K562 (cell line): ENCODE results near the gene SARS1. TPM values are rescaled to one million over a fixed set of nuclear protein-coding genes. Genes with fewer than 3 reads are reported as not detected.
A peak's percentile ranks its signal among the peaks of the same experiment; 100 is the strongest.

ENCODE experiments used
- ATAC-seq: fragments of 200-7000 bp; cut with Tn5 transposase; 3 replicates; pipeline ENCODE4 v1.9.1; 2020; ENCODE audit warnings: moderate library complexity
- BruUV-seq: library from RNA; stranded (reverse); fragments of 400-500 nt; replicated peaks from 2 replicates; lab custom pipeline; 2021; lab: Mats Ljungman, UMichigan
- CTCF ChIA-PET: fragments of 300-600 bp; formaldehyde crosslinking; extraction: SDS; loops from one replicate; lab custom pipeline; 2021; ENCODE audit warnings: low intra/inter-chr PET ratio; lab: Yijun Ruan, JAX
- POLR2A ChIA-PET: fragments of 300-600, 350-650 bp; sonication (Branson Sonifier 250); formaldehyde crosslinking; extraction: SDS; loops from one replicate; lab custom pipeline; 2021; ENCODE audit warnings: antibody characterized with exemption, inconsistent platforms; lab: Yijun Ruan, JAX
- DNase-seq, 4 experiments: peaks; one replicate each; pipeline versions ENCODE4 v3.0.0 to v3.0.0-alpha.2; 2011 to 2018; ENCODE audit warnings: low spot score in 3 of 4, mixed read lengths in 3 of 4; ENCODE audit errors: extremely low read depth in 1 of 4
- FAIRE-seq: peaks from 2 replicates; lab custom pipeline; 2011; peaks lifted over from hg19 to GRCh38; lab: Jason Lieb, UNC
- H2AFZ ChIP-seq: 2 replicates; pipeline ENCODE4 v1.6.0; 2011; ENCODE audit warnings: low read depth, low read length, control low read depth, inconsistent platforms
- H3K27ac ChIP-seq: fragments of 200-600 bp; 3 replicates; pipeline ENCODE4 v1.8.0; 2011; ENCODE audit warnings: low read depth, mild to moderate bottlenecking, control low read depth, inconsistent platforms, low read length, moderate library complexity, mixed read lengths; ENCODE audit errors: extremely low read depth
- H3K27me3 ChIP-seq, 2 experiments: fragments of 300-600 bp in 1 of 2; 2 replicates in 1 of 2; 3 replicates in 1 of 2; pipeline versions ENCODE4 v1.6.0 to v1.8.0; 2011; ENCODE audit warnings: inconsistent platforms in 2 of 2, low read length in 2 of 2, mild to moderate bottlenecking in 1 of 2, mixed read lengths in 1 of 2, moderate library complexity in 1 of 2; ENCODE audit not compliant: control insufficient read depth in 2 of 2, insufficient read depth in 2 of 2
- H3K36me3 ChIP-seq: fragments of 300-600 bp; 3 replicates; pipeline ENCODE4 v1.8.0; 2011; ENCODE audit warnings: mild to moderate bottlenecking, low read length, inconsistent platforms; ENCODE audit not compliant: control insufficient read depth, insufficient read depth
- H3K4me1 ChIP-seq, 2 experiments: fragments of 200-600 bp in 1 of 2; replicated peaks in 1 of 2; 2 replicates in 1 of 2; 3 replicates in 1 of 2; pipeline versions ENCODE4 v1.5.1 to v1.8.0; 2011; ENCODE audit warnings: inconsistent platforms in 2 of 2, low read length in 2 of 2, mild to moderate bottlenecking in 1 of 2, mixed read lengths in 1 of 2, moderate library complexity in 1 of 2; ENCODE audit not compliant: control insufficient read depth in 2 of 2, insufficient read depth in 2 of 2
- H3K4me2 ChIP-seq: 2 replicates; pipeline ENCODE4 v1.6.1; 2011; ENCODE audit warnings: low read length, control low read depth, inconsistent platforms, mixed read lengths; ENCODE audit not compliant: insufficient read depth
- H3K4me3 ChIP-seq: fragments of 200-600 bp; sonication (generic), shearing (Covaris generic); 2 replicates; pipeline ENCODE4 v1.5.1; 2016; ENCODE audit warnings: control low read depth, inconsistent platforms
- H3K79me2 ChIP-seq: fragments of 200-600 bp; 3 replicates; pipeline ENCODE4 v1.8.0; 2011; ENCODE audit warnings: low read length, inconsistent platforms; ENCODE audit not compliant: control insufficient read depth, insufficient read depth
- H3K9ac ChIP-seq, 2 experiments: 2 replicates each; pipeline versions ENCODE4 v1.6.0 to v1.6.1; 2011; ENCODE audit warnings: low read depth in 2 of 2, low read length in 2 of 2, control low read depth in 1 of 2, inconsistent platforms in 1 of 2, mild to moderate bottlenecking in 1 of 2, mixed read lengths in 1 of 2; ENCODE audit not compliant: insufficient read depth in 1 of 2
- H3K9me1 ChIP-seq: one replicate; pipeline ENCODE4 v1.6.0; 2011; ENCODE audit warnings: inconsistent platforms, mild to moderate bottlenecking, low read length, moderate library complexity; ENCODE audit not compliant: control insufficient read depth, insufficient read depth
- H3K9me3 ChIP-seq: replicated peaks from 2 replicates; pipeline ENCODE4 v1.5.1; 2011; ENCODE audit warnings: low read depth, low read length, inconsistent platforms; ENCODE audit not compliant: control insufficient read depth, insufficient read depth
- H4K20me1 ChIP-seq: replicated peaks from 2 replicates; pipeline ENCODE4 v1.6.1; 2011; ENCODE audit warnings: low read length, inconsistent platforms, mixed read lengths; ENCODE audit not compliant: control insufficient read depth, insufficient read depth
- ADNP ChIP-seq: fragments of 200-800 bp; sonication (Bioruptor generic); IDR thresholded peaks from 2 replicates; pipeline ENCODE4 v1.6.1; 2016; ENCODE audit warnings: missing genetic modification characterization, missing compliant biosample characterization
- EZH2 ChIP-seq: IDR thresholded peaks from 2 replicates; pipeline ENCODE4 v1.6.1; 2012; ENCODE audit warnings: low read depth, mild to moderate bottlenecking, inconsistent platforms, low read length, borderline replicate concordance
- NCOA1 ChIP-seq: fragments of 450-650 bp; IDR thresholded peaks from 2 replicates; pipeline ENCODE4 v1.6.1; 2016; ENCODE audit warnings: low read depth
- POLR2G ChIP-seq: fragments of 200-400 bp; formaldehyde crosslinking; IDR thresholded peaks from 2 replicates; pipeline ENCODE4 v1.6.1; 2017; ENCODE audit warnings: low read depth, mild to moderate bottlenecking, antibody characterized with exemption, low read length, moderate library complexity
- RFX1 ChIP-seq: fragments of 450-650 bp; IDR thresholded peaks from 2 replicates; pipeline ENCODE4 v1.6.1; 2016; ENCODE audit warnings: mild to moderate bottlenecking, moderate library complexity
- TAF7 ChIP-seq: fragments of 450-650 bp; IDR thresholded peaks from 2 replicates; pipeline ENCODE4 v1.6.1; 2016; ENCODE audit warnings: missing genetic modification characterization, missing compliant biosample characterization
- TGIF2 ChIP-seq: sonication (generic); formaldehyde crosslinking; IDR thresholded peaks from 2 replicates; pipeline ENCODE4 v1.8.1; 2022; ENCODE audit warnings: mild to moderate bottlenecking, missing genetic modification reagents, moderate library complexity
- WHSC1 ChIP-seq: IDR thresholded peaks from one replicate; pipeline ENCODE4 v1.6.1; 2012; ENCODE audit warnings: low read length, control low read depth, inconsistent platforms
- YY1 ChIP-seq, 3 experiments: IDR thresholded peaks; 2 replicates each; pipeline ENCODE4 v1.6.1; 2011; ENCODE audit warnings: low read length in 2 of 3, mild to moderate bottlenecking in 2 of 3, moderate library complexity in 2 of 3, borderline replicate concordance in 1 of 3, control low read depth in 1 of 3, low read depth in 1 of 3; ENCODE audit not compliant: insufficient read depth in 3 of 3, insufficient replicate concordance in 2 of 3, control insufficient read depth in 1 of 3, insufficient read length in 1 of 3; ENCODE audit errors: extremely low read depth in 1 of 3
- ZNF146 ChIP-seq: IDR thresholded peaks from one replicate; pipeline ENCODE4 v1.6.1; 2018; ENCODE audit warnings: missing compliant biosample characterization; ENCODE audit not compliant: unreplicated experiment
- ZNF280B ChIP-seq: fragments of 250-450 bp; sonication (Bioruptor Pico); IDR thresholded peaks from 2 replicates; pipeline ENCODE4 v1.5.1; 2021; ENCODE audit warnings: mild to moderate bottlenecking
- WGBS: fragments of 100-300 bp; shearing (Covaris generic); methylation state at CpG from one replicate; pipeline ENCODE4 v1.1.6; 2016; ENCODE audit warnings: low coverage, mixed read lengths; ENCODE audit not compliant: insufficient coverage; ENCODE audit errors: missing lambda C conversion rate; 5-methylcytosine and 5-hydroxymethylcytosine counted together
- in situ Hi-C: fragments of 300-500 bp; cut with MboI; formaldehyde crosslinking; loops from 4 replicates; pipeline ENCODE4 v1.15.0; 2018; ENCODE audit warnings: inconsistent platforms, mixed read lengths
- intact Hi-C: fragments of 100-400 bp; cut with micrococcal nuclease; formaldehyde crosslinking; loops from 2 replicates; pipeline ENCODE4 v1.14.2; 2022
- polyA plus RNA-seq, 8 experiments: library from polyadenylated mRNA; depleted of rRNA in 4 of 8; stranded (reverse) in 5 of 8; unstranded in 3 of 8; fragments of >200 nt; fragmentation: Nextera tagmentation in 2 of 8; fragmentation: Illumina TruSeq in 1 of 8; extraction: Ambion mirVana in 2 of 8; extraction: Trizol in 1 of 8; gene quantifications; 2 replicates each; pipeline versions ENCODE4 v1.2.1 to v1.2.3, GENCODE V29; 2011 to 2014; ENCODE audit warnings: inconsistent platforms in 1 of 8, missing spikeins in 1 of 8
- total RNA-seq, 7 experiments: library from RNA; depleted of rRNA in 6 of 7; stranded (reverse); fragments of >200 nt in 6 of 7; fragmentation: Illumina TruSeq in 2 of 7; extraction: Trizol in 2 of 7; gene quantifications; 2 replicates each; pipeline versions ENCODE4 v1.2.1 to v1.2.3, GENCODE V29; 2011 to 2021; ENCODE audit warnings: low replicate concordance in 1 of 7

SARS1 gene
- total and polyA plus RNA-seq, 9 of the 15 experiments (the other 6 are each of a cell fraction or from before 2014, with no cell fraction given): 221 to 623 (median 254) TPM

- intact Hi-C loops: no loop called here
- in situ Hi-C loops: no loop called here
Observed at GRCh38 chr1:109164538-109164937, 49.2 kb upstream of the SARS1 start.

More at GRCh38 chr1:109164538-109164937, 49.2 kb upstream of the SARS1 start:
- Histone ChIP-seq H3K9me1 (no peaks in the 10 kb centered on the region), H3K4me1 (peaks cover 14 to 23% of the 10 kb centered on the region in 2 experiments), H3K36me3 (no peaks in the 10 kb centered on the region), H3K27me3 (no peaks in the 10 kb centered on the region), H3K9me3 (no peaks in the 10 kb centered on the region), H3K4me2 (no peak overlapping the region), H3K79me2 (no peaks in the 10 kb centered on the region), H3K27ac (no peak overlapping the region), H3K4me3 (no peak overlapping the region), H4K20me1 (no peaks in the 10 kb centered on the region), H3K9ac (0 out of 4 replicates have a peak overlapping the region, but pooled peaks of 1 of the 2 experiments have one; percentile 41), H2AFZ (no peak overlapping the region)
- no peak for ATAC-seq
- no TSS peak for BruUV-seq
- ChIA-PET CTCF (no interaction called here), POLR2A (interaction anchor here (0.6 to 1.0 kb wide), 2 partner anchors 8 to 257 kb away, joined by 3 to 5 read pairs; no protein-coding TSS in a partner anchor)
- DNase-seq: no peak
- TF ChIP-seq RFX1 (no peak), TAF7 (tag) (no peak), WHSC1 (no peak), POLR2G (no peak), ZNF146 (CRISPR knock-in tag) (no peak), TGIF2 (CRISPR knock-in tag) (no peak), YY1 (IDR thresholded peaks at IDR 0.05; ENCODE audit: borderline replicate concordance in 1 of 3, control insufficient read depth in 1 of 3, extremely low read depth in 1 of 3, insufficient read depth in 3 of 3, insufficient read length in 1 of 3, insufficient replicate concordance in 2 of 3, low read depth in 1 of 3, low read length in 2 of 3) (no peak), EZH2 (no peak), ADNP (tag) (no peak), NCOA1 (no peak), ZNF280B (CRISPR knock-in tag) (no peak)
- WGBS: 65% methylated on average over 8 of the region's 8 CpGs
- FAIRE-seq: no peak
